Lower lobe of right lung (tissue), 2 donors: ENCODE data around the gene PRKG1. TPM values are rescaled to one million over a fixed set of nuclear protein-coding genes. Genes with fewer than 3 reads are reported as not detected.

Experiments
- ATAC-seq, 2 donors: fragments of 200-7000 bp; cut with Tn5 transposase; one replicate each; pipeline ENCODE4 v1.9.1; 2020 to 2022; ENCODE audit warnings: mild to moderate bottlenecking in 2 of 2, moderate library complexity in 2 of 2
- DNase-seq: peaks from one replicate; pipeline ENCODE4 v3.0.0-alpha.2; 2020
- H3K27ac ChIP-seq: fragments of 200-600 bp; one replicate; pipeline ENCODE4 v1.8.0; 2022
- H3K27me3 ChIP-seq: fragments of 200-600 bp; one replicate; pipeline ENCODE4 v1.8.0; 2022; ENCODE audit warnings: low read depth
- H3K36me3 ChIP-seq: fragments of 200-600 bp; one replicate; pipeline ENCODE4 v1.8.0; 2022; ENCODE audit warnings: mild to moderate bottlenecking
- H3K4me1 ChIP-seq: fragments of 200-600 bp; one replicate; pipeline ENCODE4 v1.8.0; 2022
- H3K4me3 ChIP-seq: fragments of 200-600 bp; one replicate; pipeline ENCODE4 v1.8.0; 2022; ENCODE audit warnings: mild to moderate bottlenecking
- H3K9me3 ChIP-seq: fragments of 200-600 bp; one replicate; pipeline ENCODE4 v1.8.0; 2022
- CTCF ChIP-seq: fragments of 200-600 bp; IDR thresholded peaks from one replicate; pipeline ENCODE4 v1.8.0; 2022; ENCODE audit warnings: antibody characterized with exemption, mild to moderate bottlenecking
- intact Hi-C: fragments of 100-400 bp; cut with DNase I; formaldehyde crosslinking; loops from one replicate; pipeline ENCODE4 v1.11.0; 2022
- total RNA-seq: library from RNA; stranded (reverse); fragmentation: NEBNext Ultra II Directional; extraction: Animal tissue kit (Norgen Biotek cat#: 25700); gene quantifications from one replicate; pipeline ENCODE4 v1.2.1, GENCODE V29; 2021
- donor health status: DM: no; HTN: yes; CAD: no; lungs with severe emphysema.

The PRKG1 gene
- total RNA-seq, 1 donor from 2014 or later = 23.6 TPM

GRCh38 chr10:52064084-52064845, 990.0 kb downstream of the PRKG1 start:
- ATAC-seq = peak; percentile 24 to 51
- H3K4me1 ChIP-seq = no peaks in the 10 kb centered on the region
- no peaks in the 10 kb centered on the region for H3K27me3 ChIP-seq
- H3K4me3 ChIP-seq = no peak overlapping the region
- TF ChIP-seq CTCF = no peak
- H3K9me3 ChIP-seq = no peaks in the 10 kb centered on the region
- intact Hi-C loops = no loop called here
- no peak overlapping the region for H3K27ac ChIP-seq
- DNase-seq = no peak
- H3K36me3 ChIP-seq = no peaks in the 10 kb centered on the region

- no peak for DNase-seq
- intact Hi-C loops = no loop called here
- no peak for ATAC-seq
- no peaks in the 10 kb centered on the region for H3K4me1 ChIP-seq
- H3K36me3 ChIP-seq = no peaks in the 10 kb centered on the region
- no peaks in the 10 kb centered on the region for H3K9me3 ChIP-seq
- no peaks in the 10 kb centered on the region for H3K27me3 ChIP-seq
- H3K4me3 ChIP-seq = no peak overlapping the region
- TF ChIP-seq CTCF = no peak
- H3K27ac ChIP-seq = no peak overlapping the region
Observed at GRCh38 chr10:52066383-52066782, 992.1 kb downstream of the PRKG1 start.

GRCh38 chr10:52068485-52068884, 994.2 kb downstream of the PRKG1 start:
- DNase-seq (no peak), ATAC-seq (no peak)
- Histone ChIP-seq H3K27ac (no peak overlapping the region), H3K27me3 (no peaks in the 10 kb centered on the region), H3K36me3 (no peaks in the 10 kb centered on the region), H3K9me3 (no peaks in the 10 kb centered on the region), H3K4me3 (no peak overlapping the region), H3K4me1 (no peaks in the 10 kb centered on the region)
- intact Hi-C loops = no loop called here
- TF ChIP-seq CTCF = no peak

GRCh38 chr10:52071814-52072213, 997.5 kb downstream of the PRKG1 start:
- intact Hi-C loops = no loop called here
- TF ChIP-seq CTCF = no peak
- DNase-seq (no peak), ATAC-seq (no peak)
- H3K9me3 ChIP-seq = no peaks in the 10 kb centered on the region
- no peak overlapping the region for H3K4me3 ChIP-seq
- H3K36me3 ChIP-seq = no peaks in the 10 kb centered on the region
- H3K27me3 ChIP-seq = no peaks in the 10 kb centered on the region
- no peaks in the 10 kb centered on the region for H3K4me1 ChIP-seq
- H3K27ac ChIP-seq = no peak overlapping the region

GRCh38 chr10:52074505-52075026, 1000.3 kb downstream of the PRKG1 start:
- Histone ChIP-seq H3K4me3 (no peak overlapping the region), H3K27me3 (no peaks in the 10 kb centered on the region), H3K36me3 (no peaks in the 10 kb centered on the region), H3K4me1 (no peaks in the 10 kb centered on the region), H3K9me3 (no peaks in the 10 kb centered on the region), H3K27ac (no peak overlapping the region)
- ATAC-seq (no peak), DNase-seq (no peak)
- intact Hi-C loops = no loop called here
- no peak for TF ChIP-seq CTCF
